IMR-90 (cell line): ENCODE measurements around the gene C10orf95. TPM values are rescaled to one million over a fixed set of nuclear protein-coding genes. Genes with fewer than 3 reads are reported as not detected.

Source experiments
- ATAC-seq: fragments of 200-7000 bp; cut with Tn5 transposase; 2 replicates; pipeline ENCODE4 v1.9.1; 2020; ENCODE audit warnings: low read depth, mild to moderate bottlenecking, moderate library complexity
- BruUV-seq: library from RNA; stranded (reverse); fragments of 400-500 nt; replicated peaks from 2 replicates; lab custom pipeline; 2021; lab: Mats Ljungman, UMichigan
- CTCF ChIA-PET: fragments of 300-600 bp; formaldehyde crosslinking; extraction: SDS; loops from one replicate; lab custom pipeline; 2021; ENCODE audit warnings: antibody characterized with exemption; lab: Yijun Ruan, JAX
- POLR2A ChIA-PET: fragments of 300-600 bp; sonication (Branson Sonifier 250); formaldehyde crosslinking; loops from one replicate; lab custom pipeline; 2022; ENCODE audit warnings: antibody characterized with exemption; ENCODE audit not compliant: unreplicated experiment; lab: Charles Lee
- DNase-seq: peaks from one replicate; pipeline ENCODE4 v3.0.0; 2013
- H2AFZ ChIP-seq: replicated peaks from 2 replicates; pipeline ENCODE3; 2013; ENCODE audit warnings: low read length, mild to moderate bottlenecking; ENCODE audit not compliant: poor library complexity
- H2AK5ac ChIP-seq: 2 replicates; pipeline ENCODE4 v1.6.1; 2013; ENCODE audit warnings: low read depth, low read length, inconsistent platforms
- H2AK9ac ChIP-seq: replicated peaks from 2 replicates; pipeline ENCODE3; 2013; ENCODE audit warnings: mild to moderate bottlenecking, low read depth, low read length, moderate library complexity; ENCODE audit not compliant: poor library complexity
- H2BK120ac ChIP-seq: 2 replicates; pipeline ENCODE4 v1.6.1; 2013; ENCODE audit warnings: low read depth, low read length, inconsistent platforms
- H2BK15ac ChIP-seq: 3 replicates; pipeline ENCODE4 v1.6.1; 2013; ENCODE audit warnings: low read depth, low read length, inconsistent platforms
- H2BK20ac ChIP-seq: 2 replicates; pipeline ENCODE4 v1.6.1; 2013; ENCODE audit warnings: low read depth, mild to moderate bottlenecking, inconsistent platforms, low read length, moderate library complexity
- H2BK5ac ChIP-seq: 2 replicates; pipeline ENCODE4 v1.6.1; 2013; ENCODE audit warnings: mild to moderate bottlenecking, low read depth, low read length, inconsistent platforms; ENCODE audit not compliant: poor library complexity, severe bottlenecking
- H3K14ac ChIP-seq: replicated peaks from 2 replicates; pipeline ENCODE4 v1.6.1; 2013; ENCODE audit warnings: low read depth, low read length, inconsistent platforms
- H3K18ac ChIP-seq: 2 replicates; pipeline ENCODE4 v1.6.1; 2013; ENCODE audit warnings: low read depth, low read length, control low read depth
- H3K23ac ChIP-seq: 2 replicates; pipeline ENCODE4 v1.6.1; 2013; ENCODE audit warnings: low read depth, low read length, inconsistent platforms
- H3K27ac ChIP-seq: 2 replicates; pipeline ENCODE4 v1.5.1; 2013; ENCODE audit warnings: mild to moderate bottlenecking, control low read depth, low read length; ENCODE audit not compliant: insufficient read depth
- H3K27me3 ChIP-seq: 2 replicates; pipeline ENCODE4 v1.6.1; 2013; ENCODE audit warnings: low read length; ENCODE audit not compliant: control insufficient read depth, insufficient read depth
- H3K36me3 ChIP-seq: 2 replicates; pipeline ENCODE4 v1.6.1; 2013; ENCODE audit warnings: low read length, mixed read lengths; ENCODE audit not compliant: control insufficient read depth, insufficient read depth
- H3K4ac ChIP-seq: 2 replicates; pipeline ENCODE4 v1.6.1; 2013; ENCODE audit warnings: low read depth, low read length, inconsistent platforms
- H3K4me1 ChIP-seq: 2 replicates; pipeline ENCODE4 v1.6.1; 2013; ENCODE audit warnings: low read length, mixed read lengths; ENCODE audit not compliant: control insufficient read depth, insufficient read depth
- H3K4me2 ChIP-seq: 2 replicates; pipeline ENCODE4 v1.6.1; 2013; ENCODE audit warnings: low read depth, mild to moderate bottlenecking, control low read depth, low read length, moderate library complexity
- H3K4me3 ChIP-seq: 2 replicates; pipeline ENCODE4 v1.5.1; 2013; ENCODE audit warnings: low read depth, mild to moderate bottlenecking, control low read depth, low read length, moderate library complexity; ENCODE audit not compliant: insufficient read depth
- H3K56ac ChIP-seq: 2 replicates; pipeline ENCODE4 v1.6.1; 2013; ENCODE audit warnings: low read length, inconsistent platforms; ENCODE audit not compliant: insufficient read depth; ENCODE audit errors: extremely low read depth
- H3K79me1 ChIP-seq, 2 experiments: 2 replicates each; pipeline ENCODE4 v1.6.1; 2013; ENCODE audit warnings: low read length in 2 of 2, inconsistent platforms in 1 of 2, low read depth in 1 of 2
- H3K9ac ChIP-seq: 2 replicates; pipeline ENCODE4 v1.6.1; 2013; ENCODE audit warnings: low read depth, low read length, control low read depth
- H3K9me1 ChIP-seq: 2 replicates; pipeline ENCODE4 v1.6.1; 2013; ENCODE audit warnings: low read length, inconsistent platforms; ENCODE audit not compliant: insufficient read depth
- H3K9me3 ChIP-seq: 2 replicates; pipeline ENCODE4 v1.6.1; 2013; ENCODE audit warnings: low read length; ENCODE audit not compliant: control insufficient read depth, insufficient read depth
- H4K20me1 ChIP-seq: 2 replicates; pipeline ENCODE4 v1.6.1; 2013; ENCODE audit warnings: low read length, inconsistent platforms; ENCODE audit not compliant: insufficient read depth
- H4K5ac ChIP-seq: 2 replicates; pipeline ENCODE4 v1.6.1; 2013; ENCODE audit warnings: mild to moderate bottlenecking, low read depth, low read length, control low read depth
- H4K8ac ChIP-seq, 2 experiments: 2 replicates each; pipeline ENCODE4 v1.6.1; 2013; ENCODE audit warnings: low read depth in 2 of 2, low read length in 2 of 2, control low read depth in 1 of 2, inconsistent platforms in 1 of 2
- H4K91ac ChIP-seq: 2 replicates; pipeline ENCODE4 v1.6.1; 2013; ENCODE audit warnings: low read depth, low read length, inconsistent platforms; ENCODE audit not compliant: insufficient read depth
- BHLHE40 ChIP-seq: fragments of 150-350 bp; IDR thresholded peaks from 2 replicates; pipeline ENCODE4 v1.6.1; 2016; ENCODE audit warnings: mild to moderate bottlenecking, low read depth, low read length
- CEBPB ChIP-seq: IDR thresholded peaks from 2 replicates; pipeline ENCODE4 v1.6.1; 2012; ENCODE audit warnings: low read depth, low read length, improper control_type of control experiment
- CHD1 ChIP-seq: IDR thresholded peaks from 2 replicates; pipeline ENCODE4 v1.6.1; 2012; ENCODE audit warnings: low read depth, low read length, improper control_type of control experiment
- ELK1 ChIP-seq: fragments of 150-350 bp; IDR thresholded peaks from 2 replicates; pipeline ENCODE4 v1.6.1; 2016; ENCODE audit warnings: low read depth, mild to moderate bottlenecking, low read length, moderate library complexity, borderline replicate concordance
- FOS ChIP-seq: fragments of 150-350 bp; IDR thresholded peaks from 2 replicates; pipeline ENCODE4 v1.6.1; 2016; ENCODE audit warnings: low read depth, low read length
- MAFK ChIP-seq: IDR thresholded peaks from 2 replicates; pipeline ENCODE4 v1.6.1; 2012; ENCODE audit warnings: low read depth, low read length, improper control_type of control experiment
- MAZ ChIP-seq: IDR thresholded peaks from 2 replicates; pipeline ENCODE4 v1.6.1; 2012; ENCODE audit warnings: low read depth, mild to moderate bottlenecking, low read length, improper control_type of control experiment, moderate library complexity, borderline replicate concordance
- MXI1 ChIP-seq: IDR thresholded peaks from 2 replicates; pipeline ENCODE4 v1.6.1; 2012; ENCODE audit warnings: low read depth, mild to moderate bottlenecking, low read length, moderate library complexity, borderline replicate concordance
- NFE2L2 ChIP-seq: fragments of 150-350 bp; IDR thresholded peaks from 2 replicates; pipeline ENCODE4 v1.6.1; 2016; ENCODE audit warnings: low read depth, mild to moderate bottlenecking, low read length
- POLR2A ChIP-seq: IDR thresholded peaks from 2 replicates; pipeline ENCODE4 v1.6.1; 2012; ENCODE audit warnings: mild to moderate bottlenecking, low read depth, low read length
- RAD21 ChIP-seq: IDR thresholded peaks from 2 replicates; pipeline ENCODE4 v1.6.1; 2012; ENCODE audit warnings: low read length, improper control_type of control experiment
- RCOR1 ChIP-seq: IDR thresholded peaks from 2 replicates; pipeline ENCODE4 v1.6.1; 2012; ENCODE audit warnings: mild to moderate bottlenecking, low read length, improper control_type of control experiment; ENCODE audit not compliant: insufficient replicate concordance
- RFX5 ChIP-seq: IDR thresholded peaks from 2 replicates; pipeline ENCODE4 v1.8.0; 2012; ENCODE audit warnings: low read depth, mild to moderate bottlenecking, low read length, moderate library complexity
- SMC3 ChIP-seq: fragments of 150-350 bp; IDR thresholded peaks from 2 replicates; pipeline ENCODE4 v1.6.1; 2016; ENCODE audit warnings: low read depth, mild to moderate bottlenecking, antibody characterized with exemption, low read length, moderate library complexity
- USF2 ChIP-seq: fragments of 150-350 bp; IDR thresholded peaks from 2 replicates; pipeline ENCODE4 v1.6.1; 2017; ENCODE audit warnings: mild to moderate bottlenecking, antibody characterized with exemption, low read length, low read depth
- WGBS, 2 experiments: methylation state at CpG; one replicate each; pipeline versions ENCODE4 v1.1.5 to v1.1.7; 2013; ENCODE audit warnings: missing lambda C conversion rate in 2 of 2; ENCODE audit not compliant: insufficient read length in 1 of 2; ENCODE audit errors: extremely low coverage in 2 of 2; 5-methylcytosine and 5-hydroxymethylcytosine counted together
- dilution Hi-C: fragments of 300-500 bp; cut with HindIII; formaldehyde crosslinking; loops from one replicate; pipeline ENCODE4 v1.14.3; 2018; ENCODE audit warnings: low sequenced_read_pairs; ENCODE audit not compliant: unreplicated experiment
- in situ Hi-C: fragments of 300-500 bp; cut with MboI; formaldehyde crosslinking; loops from 3 replicates; pipeline ENCODE4 v1.14.3; 2019; ENCODE audit warnings: low sequenced_read_pairs, inconsistent platforms, mixed read lengths
- intact Hi-C: fragments of 100-400 bp; cut with micrococcal nuclease; formaldehyde crosslinking; loops from 2 replicates; pipeline ENCODE4 v1.10.0; 2022
- polyA plus RNA-seq, 3 experiments: library from polyadenylated mRNA; depleted of rRNA; stranded (reverse); fragments of >200 nt; gene quantifications; 2 replicates each; pipeline ENCODE4 v1.2.3, GENCODE V29; 2012; ENCODE audit warnings: low replicate concordance in 1 of 3
- total RNA-seq: library from RNA; depleted of rRNA; stranded (reverse); fragments of >200 nt; gene quantifications from 2 replicates; pipeline ENCODE4 v1.2.3, GENCODE V29; 2012
- TF ChIP-seq, protein P1 (sequence below): conservative IDR thresholded peaks from 2 replicates; pipeline ENCODE4 v1.5.1; 2012; ENCODE audit warnings: mild to moderate bottlenecking, low read depth, low read length, improper control_type of control experiment

C10orf95 gene
- total and polyA plus RNA-seq, 2 of the 4 experiments (the other 2 are of a cell fraction): not detected

- no peak overlapping the region for H3K4ac ChIP-seq
- 56% methylated on average over 8 of the region's 14 CpGs; no CpG with 5 or more reads in 1 of the 2 experiments for WGBS, 2 experiments
- H2AFZ ChIP-seq: peak overlapping the region; percentile 14
- in situ Hi-C loops: no loop called here
- no peak overlapping the region for H3K18ac ChIP-seq
- H3K4me2 ChIP-seq: peak overlapping the region; percentile 46
- ATAC-seq (no peak), DNase-seq (no peak)
- TF ChIP-seq NFE2L2 (no peak), FOS (no peak), SMC3 (no peak), RAD21 (no peak), RFX5 (no peak), BHLHE40 (no peak), MAZ (no peak), CHD1 (no peak), ELK1 (no peak), USF2 (no peak), MAFK (no peak), RCOR1 (no peak), MXI1 (no peak), CEBPB (no peak), POLR2A (no peak)
- TF ChIP-seq, protein P1, sequence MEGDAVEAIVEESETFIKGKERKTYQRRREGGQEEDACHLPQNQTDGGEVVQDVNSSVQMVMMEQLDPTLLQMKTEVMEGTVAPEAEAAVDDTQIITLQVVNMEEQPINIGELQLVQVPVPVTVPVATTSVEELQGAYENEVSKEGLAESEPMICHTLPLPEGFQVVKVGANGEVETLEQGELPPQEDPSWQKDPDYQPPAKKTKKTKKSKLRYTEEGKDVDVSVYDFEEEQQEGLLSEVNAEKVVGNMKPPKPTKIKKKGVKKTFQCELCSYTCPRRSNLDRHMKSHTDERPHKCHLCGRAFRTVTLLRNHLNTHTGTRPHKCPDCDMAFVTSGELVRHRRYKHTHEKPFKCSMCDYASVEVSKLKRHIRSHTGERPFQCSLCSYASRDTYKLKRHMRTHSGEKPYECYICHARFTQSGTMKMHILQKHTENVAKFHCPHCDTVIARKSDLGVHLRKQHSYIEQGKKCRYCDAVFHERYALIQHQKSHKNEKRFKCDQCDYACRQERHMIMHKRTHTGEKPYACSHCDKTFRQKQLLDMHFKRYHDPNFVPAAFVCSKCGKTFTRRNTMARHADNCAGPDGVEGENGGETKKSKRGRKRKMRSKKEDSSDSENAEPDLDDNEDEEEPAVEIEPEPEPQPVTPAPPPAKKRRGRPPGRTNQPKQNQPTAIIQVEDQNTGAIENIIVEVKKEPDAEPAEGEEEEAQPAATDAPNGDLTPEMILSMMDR: no peak
- H2BK120ac ChIP-seq: no peak overlapping the region
- no peak overlapping the region for H2BK20ac ChIP-seq
- peaks cover 0 to 4% of the 10 kb centered on the region in 2 experiments; a peak in 1 of 4 replicates for H3K79me1 ChIP-seq
- H4K20me1 ChIP-seq: peaks cover 6% of the 10 kb centered on the region
- no peak overlapping the region for H2BK5ac ChIP-seq
- H3K9me3 ChIP-seq: no peaks in the 10 kb centered on the region
- no peak overlapping the region for H4K8ac ChIP-seq
- CTCF ChIA-PET: no interaction called here
- H3K36me3 ChIP-seq: peaks cover 4% of the 10 kb centered on the region
- dilution Hi-C loops: no loop called here
- peak overlapping the region; percentile 80 for H3K4me3 ChIP-seq
- no peak overlapping the region for H4K91ac ChIP-seq
- no peak overlapping the region for H3K9ac ChIP-seq
- intact Hi-C loops: no loop called here
- H3K56ac ChIP-seq: no peak overlapping the region
- H3K9me1 ChIP-seq: peaks cover 11% of the 10 kb centered on the region; the same call in 1 of the 2 replicates
- POLR2A ChIA-PET: no interaction called here
- no peak overlapping the region for H3K14ac ChIP-seq
- no peak overlapping the region for H3K27ac ChIP-seq
- H3K27me3 ChIP-seq: peaks cover 42% of the 10 kb centered on the region
- H2AK9ac ChIP-seq: peak overlapping the region; percentile 85
- peak overlapping the region; percentile 33; the same call in 1 of the 2 replicates for H2AK5ac ChIP-seq
- BruUV-seq: no TSS peak
- peaks cover 8% of the 10 kb centered on the region; the same call in 1 of the 2 replicates for H3K4me1 ChIP-seq
- no peak overlapping the region for H3K23ac ChIP-seq
- no peak overlapping the region for H2BK15ac ChIP-seq
- H4K5ac ChIP-seq: no peak overlapping the region
Observed at GRCh38 chr10:102408131-102408727, 43.1 kb downstream of the C10orf95 start.
